GM06990 (cell line): ENCODE data around the gene TMEM144.

Experiments used
- DNase-seq: peaks from one replicate; pipeline ENCODE4 v3.0.0-alpha.2; 2011; ENCODE audit not compliant: insufficient read length; ENCODE audit errors: extremely low read depth
- H3K27me3 ChIP-seq: replicated peaks from 2 replicates; pipeline ENCODE4 v1.6.0; 2011; ENCODE audit warnings: low read length; ENCODE audit not compliant: control insufficient read depth, insufficient read depth
- H3K36me3 ChIP-seq: 2 replicates; pipeline ENCODE4 v1.5.1; 2011; ENCODE audit warnings: low read length; ENCODE audit not compliant: control insufficient read depth, insufficient read depth
- H3K4me3 ChIP-seq: replicated peaks from 2 replicates; pipeline ENCODE4 v1.5.1; 2011; ENCODE audit warnings: low read depth, mild to moderate bottlenecking, control low read depth, low read length
- TF ChIP-seq, protein P1 (sequence below): IDR thresholded peaks from 2 replicates; pipeline ENCODE4 v1.5.1; 2011; ENCODE audit warnings: low read length, control low read depth, mild to moderate bottlenecking, inconsistent platforms; ENCODE audit not compliant: insufficient read depth, poor library complexity, severe bottlenecking

The TMEM144 gene

GRCh38 chr4:158172261-158173258, 37.7 kb upstream of the TMEM144 start, which contains the start of gene GASK1B:
GASK1B (minus strand) TSS chr4:158173025; CDS start chr4:158171375, 1,650 bp downstream.
- Histone ChIP-seq H3K27me3 (no peaks in the 10 kb centered on the region), H3K4me3 (no peak within 1 kb of the TSS), H3K36me3 (no peaks in the 10 kb centered on the region)
- TF ChIP-seq, protein P1, sequence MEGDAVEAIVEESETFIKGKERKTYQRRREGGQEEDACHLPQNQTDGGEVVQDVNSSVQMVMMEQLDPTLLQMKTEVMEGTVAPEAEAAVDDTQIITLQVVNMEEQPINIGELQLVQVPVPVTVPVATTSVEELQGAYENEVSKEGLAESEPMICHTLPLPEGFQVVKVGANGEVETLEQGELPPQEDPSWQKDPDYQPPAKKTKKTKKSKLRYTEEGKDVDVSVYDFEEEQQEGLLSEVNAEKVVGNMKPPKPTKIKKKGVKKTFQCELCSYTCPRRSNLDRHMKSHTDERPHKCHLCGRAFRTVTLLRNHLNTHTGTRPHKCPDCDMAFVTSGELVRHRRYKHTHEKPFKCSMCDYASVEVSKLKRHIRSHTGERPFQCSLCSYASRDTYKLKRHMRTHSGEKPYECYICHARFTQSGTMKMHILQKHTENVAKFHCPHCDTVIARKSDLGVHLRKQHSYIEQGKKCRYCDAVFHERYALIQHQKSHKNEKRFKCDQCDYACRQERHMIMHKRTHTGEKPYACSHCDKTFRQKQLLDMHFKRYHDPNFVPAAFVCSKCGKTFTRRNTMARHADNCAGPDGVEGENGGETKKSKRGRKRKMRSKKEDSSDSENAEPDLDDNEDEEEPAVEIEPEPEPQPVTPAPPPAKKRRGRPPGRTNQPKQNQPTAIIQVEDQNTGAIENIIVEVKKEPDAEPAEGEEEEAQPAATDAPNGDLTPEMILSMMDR = peak; percentile 57
- no peak for DNase-seq

DNA sequence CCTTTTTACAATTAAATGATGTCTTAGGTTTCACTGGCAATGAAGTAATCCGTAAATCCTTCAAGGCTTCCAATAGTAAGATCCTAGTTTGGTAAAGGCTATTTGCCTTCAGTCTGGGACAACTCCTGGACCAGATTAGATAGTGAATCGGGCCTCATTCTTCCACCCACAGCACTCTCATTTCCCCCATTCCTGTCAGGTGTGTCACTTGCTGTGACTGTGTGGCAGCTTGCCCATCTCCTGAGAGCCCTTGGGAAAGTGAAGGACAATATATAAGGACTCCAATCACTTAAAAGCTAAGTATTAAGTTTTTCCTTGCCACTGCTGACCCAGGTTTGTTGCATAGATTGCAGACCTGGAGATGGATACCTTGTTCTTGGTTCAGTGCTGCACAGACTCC, 34.2 kb upstream of the TMEM144 start:
- Histone ChIP-seq H3K4me3 (no peak overlapping the region), H3K36me3 (no peaks in the 10 kb centered on the region), H3K27me3 (no peaks in the 10 kb centered on the region)
- DNase-seq = no peak
- TF ChIP-seq, protein P1 = no peak

GRCh38 chr4:158176776-158177175, 33.5 kb upstream of the TMEM144 start:
- TF ChIP-seq, protein P1 = no peak

GRCh38 chr4:158179465-158179864, 30.8 kb upstream of the TMEM144 start:
- H3K4me3 ChIP-seq = no peak overlapping the region
- TF ChIP-seq, protein P1 = no peak
- DNase-seq = no peak
- no peaks in the 10 kb centered on the region for H3K27me3 ChIP-seq
- H3K36me3 ChIP-seq = no peaks in the 10 kb centered on the region

More at GRCh38 chr4:158176776-158177175, 33.5 kb upstream of the TMEM144 start:
- Histone ChIP-seq H3K36me3 (no peaks in the 10 kb centered on the region), H3K27me3 (no peaks in the 10 kb centered on the region), H3K4me3 (no peak overlapping the region)
- DNase-seq = no peak

DNA sequence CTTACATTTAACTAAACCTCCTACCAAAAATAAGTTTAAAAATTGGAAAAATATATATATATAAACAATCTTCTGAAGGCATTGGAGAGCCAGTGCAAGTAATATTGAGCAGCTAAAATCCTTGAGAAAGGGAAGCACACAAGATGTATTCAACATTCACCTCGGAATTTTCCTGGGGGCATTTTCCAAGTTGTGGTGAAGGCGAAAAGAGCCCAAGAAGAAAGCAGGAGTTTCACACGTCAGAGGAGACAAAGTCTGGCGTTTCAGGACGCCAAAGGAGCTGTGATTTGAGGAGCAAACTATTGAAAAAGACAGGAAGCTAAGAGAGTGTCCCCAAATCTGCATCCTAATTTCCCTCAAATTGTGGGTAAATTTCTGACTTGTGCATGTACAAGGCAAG, 28.4 kb upstream of the TMEM144 start:
- no peak for DNase-seq
- H3K4me3 ChIP-seq = no peak overlapping the region
- H3K27me3 ChIP-seq = no peaks in the 10 kb centered on the region
- no peaks in the 10 kb centered on the region for H3K36me3 ChIP-seq
- TF ChIP-seq, protein P1 = no peak
